HG03095 (cell line): ENCODE results near the gene CAMK2G.

Source experiments
- ATAC-seq: cut with Tn5 transposase; IDR thresholded peaks from one replicate; pipeline ENCODE4 v1.9.1; 2021; ENCODE audit warnings: moderate library complexity; ENCODE audit not compliant: unreplicated experiment

CAMK2G gene

DNA sequence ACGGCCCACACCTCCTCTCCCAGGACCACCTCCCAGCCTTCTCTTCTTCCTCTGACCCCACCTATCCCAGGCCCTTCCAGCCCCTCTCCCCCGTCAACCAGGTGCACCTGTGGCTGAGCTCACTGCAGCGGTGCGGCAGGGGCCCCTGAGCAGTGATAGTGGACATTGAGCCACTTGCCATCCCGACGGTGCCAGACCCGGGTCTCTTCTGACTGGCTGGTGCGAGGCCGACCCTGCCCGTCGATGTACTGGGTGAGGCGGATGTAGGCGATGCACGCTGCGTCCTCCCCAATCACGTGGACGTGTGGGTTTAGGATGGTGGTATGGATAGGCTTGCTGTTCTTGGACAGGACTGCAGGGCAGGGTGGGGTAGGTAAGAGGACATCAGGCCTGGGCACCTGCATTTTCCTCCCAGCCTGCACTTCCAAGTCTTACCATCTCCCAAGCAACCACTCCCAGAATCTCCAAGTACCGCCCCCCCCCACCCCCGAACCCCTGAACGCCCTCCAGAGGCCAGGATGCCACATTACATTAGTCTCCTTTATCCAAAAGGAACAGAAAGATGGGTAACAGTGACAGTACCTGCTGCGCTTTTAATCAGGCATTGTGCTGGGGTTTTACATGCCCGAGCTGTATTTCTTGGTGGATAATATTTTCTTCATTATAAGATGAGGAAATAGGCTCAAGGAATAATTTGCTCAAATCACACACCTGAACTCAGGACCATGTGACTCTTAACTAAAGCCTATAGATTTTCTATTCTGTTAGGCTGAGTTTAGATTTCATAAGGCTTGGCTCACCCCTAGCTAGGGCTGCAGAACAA, 59.2 kb downstream of the CAMK2G start:
- ATAC-seq, result no peak

DNA sequence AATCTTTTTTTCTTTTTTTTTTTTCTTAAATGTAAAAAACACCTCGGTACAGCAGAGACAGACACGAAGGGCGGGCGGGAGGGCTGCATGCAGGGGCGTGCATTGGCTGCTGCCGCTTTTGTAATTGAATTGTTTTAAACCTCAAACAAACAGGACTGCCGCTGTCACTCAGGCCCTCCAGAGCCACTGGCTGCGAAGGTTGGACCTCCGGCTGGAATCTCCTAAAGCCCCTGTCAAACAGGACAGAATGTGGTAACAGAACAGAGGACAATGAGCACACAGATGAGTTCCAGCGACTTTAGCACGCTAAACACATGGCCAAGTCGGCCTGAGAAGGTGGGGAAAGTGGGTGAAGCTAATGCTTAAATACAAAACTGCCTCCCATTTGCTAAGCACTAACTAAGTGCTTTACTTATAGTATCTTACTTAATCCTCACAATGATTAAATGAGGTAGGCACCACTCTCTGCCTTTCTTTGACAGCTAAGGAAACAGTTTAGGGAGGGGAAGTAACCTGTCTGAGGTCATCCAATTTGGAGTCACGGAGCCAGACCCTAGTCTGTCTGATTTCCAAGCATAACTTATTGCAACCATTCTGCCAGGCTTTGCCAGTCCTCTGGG, 60.0 kb downstream of the CAMK2G start:
- no peak for ATAC-seq

DNA sequence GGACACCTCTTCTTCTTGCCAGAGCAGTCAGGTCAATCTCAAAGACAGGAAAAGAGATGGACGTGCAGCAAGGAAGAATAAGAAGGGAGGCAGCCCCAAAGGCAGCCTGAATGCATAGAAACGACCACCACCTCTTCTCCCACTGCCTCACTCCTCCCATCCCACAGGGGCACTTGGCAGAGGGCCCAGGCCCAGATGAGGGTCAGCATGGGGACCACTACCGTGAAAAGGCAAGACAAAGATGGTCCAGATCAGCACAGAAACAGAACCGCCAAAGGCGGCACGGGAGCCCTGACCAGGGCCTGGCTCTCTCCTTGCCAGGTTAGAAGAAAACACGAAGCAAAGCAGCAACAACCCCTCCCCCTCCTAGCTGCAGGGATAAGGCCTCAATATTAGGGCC, 61.0 kb downstream of the CAMK2G start:
- no peak for ATAC-seq

DNA sequence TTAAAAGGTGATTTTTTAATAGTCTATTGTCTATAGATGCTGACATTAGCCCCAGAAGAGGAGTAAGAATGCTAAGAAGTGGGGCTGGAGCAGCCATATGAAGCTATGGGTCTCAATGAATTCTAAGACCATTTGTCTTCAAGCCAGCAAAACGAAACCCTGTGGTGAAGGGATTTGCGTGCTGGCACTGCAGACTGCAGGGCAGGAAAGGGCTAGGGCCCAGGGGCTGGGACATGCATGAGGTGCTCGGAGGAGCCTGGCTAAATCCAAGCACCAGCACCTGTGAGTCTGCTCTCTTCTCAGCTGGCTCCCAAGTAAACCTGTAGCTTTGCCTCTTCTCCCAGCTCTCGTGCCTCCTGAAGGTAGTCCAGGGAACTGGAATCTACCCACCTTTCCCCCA, 61.7 kb downstream of the CAMK2G start:
- ATAC-seq, result no peak

DNA sequence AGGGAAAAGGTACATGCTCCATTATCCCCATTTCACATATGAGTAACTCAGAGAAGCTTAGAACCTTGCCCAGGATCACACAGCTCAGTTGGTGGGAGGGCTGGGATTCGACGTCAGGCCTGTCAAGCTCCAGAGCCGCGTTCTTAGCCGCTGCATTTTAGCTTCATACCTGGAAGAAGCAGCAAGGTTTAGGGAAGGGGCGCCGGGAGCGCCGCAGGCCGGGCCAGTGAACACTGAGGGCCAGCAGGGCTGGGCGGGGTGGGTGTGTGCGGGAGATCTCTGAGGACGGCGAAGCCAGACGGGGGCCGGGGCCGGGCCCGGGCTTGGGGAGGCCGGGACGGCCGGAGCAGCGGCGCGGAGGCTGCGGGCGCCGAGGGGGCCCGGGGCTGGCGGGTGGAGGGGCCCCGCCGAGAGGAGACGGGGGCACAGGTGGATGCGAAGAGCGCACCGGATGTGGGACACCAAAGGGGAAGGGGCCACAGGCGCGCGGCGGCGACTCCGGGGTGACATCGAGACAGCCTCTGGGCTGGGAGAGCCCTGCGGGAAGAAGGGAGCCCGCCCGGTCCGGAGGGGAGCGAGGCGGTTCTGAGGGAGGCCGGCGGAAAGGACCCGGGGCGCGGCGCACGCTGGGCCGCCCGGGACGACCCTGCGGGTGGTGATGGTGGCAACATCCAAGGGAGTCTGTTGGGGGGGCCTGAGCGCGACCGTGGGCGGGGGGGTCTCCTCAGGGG, 63.5 kb downstream of the CAMK2G start:
- peak; percentile 20 for ATAC-seq

DNA sequence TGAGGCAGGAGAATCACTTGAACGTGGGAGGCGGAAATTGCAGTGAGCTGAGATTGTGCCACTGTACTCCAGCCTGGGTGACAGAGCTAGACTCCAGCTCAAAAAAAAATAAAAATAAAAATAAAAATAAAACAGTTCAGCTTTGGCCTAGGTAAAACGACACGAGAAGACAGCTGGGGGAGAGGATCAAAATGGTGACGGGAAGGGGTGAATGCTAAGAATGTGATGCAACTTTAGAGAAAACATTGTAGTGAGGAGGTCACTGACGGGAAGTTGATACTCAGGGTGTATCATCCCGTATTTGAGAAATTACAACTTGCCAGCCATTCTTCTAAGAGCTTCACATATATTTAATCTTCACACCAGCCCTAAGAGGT, 64.0 kb downstream of the CAMK2G start:
- no peak for ATAC-seq

DNA sequence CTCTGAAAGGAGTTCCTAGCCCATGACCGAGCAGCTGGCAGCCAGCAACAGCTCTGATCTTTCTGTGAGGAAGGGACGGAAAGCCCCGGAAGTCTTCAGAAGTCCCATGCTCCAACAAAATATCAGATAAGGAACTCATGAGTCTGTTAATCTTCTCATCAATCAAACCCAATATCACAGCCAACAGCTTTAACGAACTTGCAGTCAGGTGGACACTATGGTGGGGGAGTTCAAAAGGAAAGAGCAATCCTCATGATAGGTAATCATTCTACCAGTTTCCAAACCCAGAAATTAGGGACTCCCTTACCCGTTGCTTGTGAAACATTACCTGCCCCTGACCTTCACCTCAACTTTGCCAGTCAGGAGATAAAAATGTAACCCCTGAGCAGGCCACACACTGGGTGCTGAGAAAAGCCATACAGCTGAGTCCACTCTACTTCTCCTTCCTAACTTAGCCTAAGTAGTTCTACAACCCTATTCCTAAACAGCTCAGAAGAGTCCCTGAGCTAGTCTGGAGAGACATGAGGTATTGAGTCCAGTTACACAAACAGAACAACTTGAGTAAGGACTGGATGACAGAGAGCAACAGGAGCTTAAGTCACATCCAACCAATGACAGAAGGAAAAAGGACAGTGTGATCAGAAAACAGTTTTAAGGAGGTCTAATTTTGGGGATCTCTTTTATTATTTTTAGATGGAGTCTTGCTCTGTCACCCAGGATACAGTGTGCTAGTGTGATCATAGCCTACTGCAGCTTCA, 65.1 kb downstream of the CAMK2G start:
- ATAC-seq, result no peak

DNA sequence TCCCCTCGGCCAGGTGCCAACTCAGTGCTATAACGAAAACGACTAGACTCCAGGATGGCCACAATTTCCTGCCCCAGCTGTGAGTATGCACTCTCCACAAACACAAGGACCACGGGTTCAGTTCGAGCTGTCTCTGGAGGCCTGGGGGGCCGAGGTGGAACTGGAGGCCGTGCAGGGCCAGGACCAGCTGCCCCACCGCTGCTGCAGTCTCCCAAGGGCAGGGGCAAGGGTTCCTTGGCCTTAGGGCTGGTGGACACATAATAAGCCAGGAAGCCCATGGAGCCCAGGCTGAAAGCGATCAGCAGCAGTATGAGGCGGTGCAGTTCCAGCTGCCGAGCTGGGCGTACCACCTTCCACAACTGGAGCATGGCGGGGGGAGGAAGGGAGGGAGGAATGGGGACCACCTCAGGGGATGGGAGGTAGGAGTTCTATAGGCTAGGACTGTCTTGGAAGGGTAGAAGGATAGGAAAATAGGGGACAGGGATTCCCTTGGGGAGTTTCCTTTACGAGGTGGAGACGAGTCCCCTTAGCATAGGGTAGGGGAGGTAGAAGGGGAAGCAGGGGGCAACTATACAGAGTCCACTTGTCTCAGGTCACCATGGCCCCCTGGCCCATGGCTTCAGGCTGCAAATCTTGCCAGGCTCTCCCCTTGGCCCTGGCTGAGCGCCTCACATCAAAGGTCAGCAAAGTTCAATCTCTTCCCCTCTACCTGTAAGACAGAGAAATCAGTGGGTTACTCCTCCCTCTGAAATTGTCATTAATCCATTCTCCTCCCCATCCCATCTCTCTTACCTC, 66.1 kb downstream of the CAMK2G start:
- ATAC-seq, result no peak

DNA sequence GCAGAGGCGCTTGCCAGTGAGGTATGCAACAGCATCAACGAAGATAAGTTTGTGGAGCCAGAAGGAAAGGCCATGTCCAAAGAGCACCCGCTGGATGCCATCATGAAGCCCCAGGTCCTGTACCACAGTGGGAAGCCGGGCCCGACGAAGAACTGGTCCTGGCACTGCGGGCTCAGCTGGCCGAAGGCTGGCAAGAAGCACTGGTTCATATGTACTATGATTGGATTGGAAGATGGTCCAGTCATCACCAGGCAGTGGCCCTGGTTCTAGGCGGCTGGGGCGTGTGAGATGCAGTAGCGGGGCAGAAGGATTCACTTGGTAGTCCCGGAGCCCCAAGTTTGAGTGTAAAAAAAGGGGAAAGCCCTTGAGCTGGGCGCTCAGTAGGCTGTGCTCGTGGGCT, 66.9 kb downstream of the CAMK2G start:
- no peak for ATAC-seq

DNA sequence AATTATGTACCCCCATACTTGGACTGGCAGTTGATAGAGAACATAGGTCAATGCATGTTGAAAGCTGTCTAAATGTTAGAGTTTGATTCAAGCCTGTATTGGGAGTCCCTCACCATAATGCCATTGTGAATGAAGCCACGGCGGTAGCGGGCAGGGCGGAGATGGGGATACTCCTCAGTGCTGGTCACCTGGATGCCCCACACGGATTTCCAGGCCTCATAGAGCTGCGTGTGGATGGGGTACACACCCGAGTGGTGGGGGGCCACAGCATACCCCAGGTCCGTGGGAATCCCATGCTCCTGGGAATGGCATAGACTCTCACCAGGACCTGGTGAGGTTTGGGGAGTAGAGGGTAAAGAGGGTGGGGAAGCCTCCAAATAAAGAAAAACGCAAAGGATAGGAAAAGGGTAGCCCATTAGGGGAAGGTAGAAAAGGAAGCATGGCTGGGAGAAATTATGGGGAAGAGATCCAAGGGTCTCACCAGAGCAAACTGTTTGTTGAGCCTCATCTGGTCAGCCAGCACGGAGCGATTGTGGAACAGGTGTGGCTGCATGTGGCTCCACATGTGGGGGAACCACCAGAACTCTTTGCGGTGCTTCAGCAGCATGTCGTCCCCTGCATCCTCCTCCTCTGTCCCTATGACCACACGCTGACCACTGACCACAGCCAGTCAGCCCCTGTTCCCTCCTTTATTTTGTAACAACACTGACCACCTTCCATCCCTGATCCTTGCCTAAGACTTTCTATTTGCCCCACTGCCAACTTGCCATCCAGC, 68.0 kb downstream of the CAMK2G start:
- ATAC-seq, result no peak

DNA sequence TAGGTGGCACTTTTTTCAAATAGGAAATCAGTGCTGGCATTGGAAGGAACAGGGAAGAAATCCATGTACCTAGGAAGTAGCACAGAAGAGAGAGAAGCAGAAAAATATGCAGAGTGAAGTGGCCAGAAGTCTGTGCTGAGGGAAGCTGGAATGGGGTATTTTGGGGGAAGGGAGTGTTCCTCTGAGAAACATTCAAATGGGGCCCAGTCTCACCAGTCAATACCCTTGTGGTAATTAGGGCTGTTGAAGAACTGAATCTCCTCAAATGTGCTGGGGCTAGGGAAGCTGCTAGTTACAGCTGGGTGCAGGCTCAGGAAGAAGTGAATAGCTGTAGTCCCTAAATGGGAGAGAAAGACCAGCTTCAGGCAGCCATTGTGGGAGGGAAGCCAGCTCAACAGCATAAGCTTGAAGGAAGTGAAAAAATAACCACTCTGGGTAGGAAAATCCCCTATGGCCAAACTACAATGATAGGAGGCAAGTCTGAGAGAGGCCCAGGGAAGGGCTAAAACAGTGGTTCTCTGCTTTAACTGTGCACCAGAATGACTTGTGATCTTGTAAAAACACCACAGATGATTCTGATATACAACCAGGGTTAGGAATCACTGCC, 70.6 kb downstream of the CAMK2G start:
- peak; percentile 79 for ATAC-seq

DNA sequence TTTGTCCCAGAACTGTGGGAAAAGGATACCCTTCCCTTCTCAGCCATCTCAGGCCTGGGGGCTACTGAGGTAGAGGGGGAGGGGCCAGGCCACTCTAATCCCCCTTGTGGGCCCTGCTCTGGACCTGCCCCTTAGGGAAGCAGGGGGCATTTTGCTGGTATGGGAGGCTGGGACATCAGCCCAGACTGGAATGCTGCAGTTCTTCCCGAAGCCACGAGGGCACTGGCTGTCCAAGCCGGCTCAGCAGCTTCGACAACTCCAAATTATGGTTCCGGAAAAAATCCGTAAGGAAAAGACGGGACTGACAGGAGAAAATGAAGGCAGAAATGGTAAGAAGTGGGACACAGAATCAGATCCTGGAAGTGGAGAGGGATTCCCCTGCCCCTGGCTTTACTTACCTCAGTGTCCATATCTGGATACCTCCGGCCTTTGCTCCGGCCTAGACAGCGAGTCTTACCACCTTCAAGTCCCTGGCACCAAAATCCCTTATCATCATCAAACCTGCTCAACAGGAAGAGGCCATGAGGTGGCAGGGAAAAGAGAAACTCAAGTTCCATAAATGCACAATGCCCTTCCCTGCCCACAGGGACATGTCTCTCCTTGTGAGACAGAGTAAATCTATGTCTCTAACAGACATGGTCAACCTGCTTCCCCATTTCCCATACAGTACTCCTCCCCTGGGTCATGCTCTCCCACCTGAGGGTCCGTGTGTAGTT, 71.9 kb downstream of the CAMK2G start:
- ATAC-seq, result no peak

DNA sequence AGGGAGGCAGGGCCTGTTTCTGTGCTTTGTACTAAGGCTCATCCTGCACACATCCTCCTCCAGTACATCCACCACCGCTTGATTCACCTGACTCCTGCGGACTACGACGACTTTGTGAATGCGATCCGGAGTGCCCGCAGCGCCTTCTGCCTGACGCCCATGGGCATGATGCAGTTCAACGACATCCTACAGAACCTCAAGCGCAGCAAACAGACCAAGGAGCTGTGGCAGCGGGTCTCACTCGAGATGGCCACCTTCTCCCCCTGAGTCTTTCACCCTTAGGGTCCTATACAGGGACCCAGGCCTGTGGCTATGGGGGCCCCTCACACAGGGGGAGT, 73.1 kb downstream of the CAMK2G start:
- ATAC-seq, result no peak

DNA sequence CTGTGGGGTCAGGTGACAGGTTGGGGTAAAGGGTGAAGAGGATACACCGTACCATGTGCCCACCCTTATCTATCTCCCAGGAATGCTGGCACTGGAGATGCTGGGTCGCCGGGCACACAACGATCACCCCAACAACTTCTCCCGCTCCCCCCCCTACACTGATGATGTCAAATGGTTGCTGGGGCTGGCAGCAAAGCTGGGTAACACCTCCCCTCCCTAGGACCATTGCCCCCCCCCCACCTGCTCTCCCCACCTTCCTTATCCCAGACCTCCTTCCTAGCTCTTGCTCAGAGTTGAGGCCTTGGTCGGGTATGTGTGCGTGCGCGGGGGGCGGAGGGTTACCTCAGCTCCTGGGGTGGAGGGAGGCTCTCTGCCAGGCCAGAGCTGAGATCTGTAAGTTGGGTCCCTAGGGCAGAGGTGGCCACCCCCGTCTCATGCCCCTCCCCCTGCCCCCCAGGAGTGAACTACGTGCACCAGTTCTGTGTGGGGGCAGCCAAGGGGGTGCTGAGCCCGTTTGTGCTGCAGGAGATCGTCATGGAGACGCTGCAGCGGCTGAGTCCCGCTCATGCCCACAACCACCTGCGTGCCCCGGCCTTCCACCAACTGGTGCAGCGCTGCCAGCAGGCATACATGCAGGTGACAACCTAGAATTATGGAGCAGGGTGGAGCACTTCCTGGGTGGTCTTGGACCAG, 73.6 kb downstream of the CAMK2G start:
- ATAC-seq, result no peak

DNA sequence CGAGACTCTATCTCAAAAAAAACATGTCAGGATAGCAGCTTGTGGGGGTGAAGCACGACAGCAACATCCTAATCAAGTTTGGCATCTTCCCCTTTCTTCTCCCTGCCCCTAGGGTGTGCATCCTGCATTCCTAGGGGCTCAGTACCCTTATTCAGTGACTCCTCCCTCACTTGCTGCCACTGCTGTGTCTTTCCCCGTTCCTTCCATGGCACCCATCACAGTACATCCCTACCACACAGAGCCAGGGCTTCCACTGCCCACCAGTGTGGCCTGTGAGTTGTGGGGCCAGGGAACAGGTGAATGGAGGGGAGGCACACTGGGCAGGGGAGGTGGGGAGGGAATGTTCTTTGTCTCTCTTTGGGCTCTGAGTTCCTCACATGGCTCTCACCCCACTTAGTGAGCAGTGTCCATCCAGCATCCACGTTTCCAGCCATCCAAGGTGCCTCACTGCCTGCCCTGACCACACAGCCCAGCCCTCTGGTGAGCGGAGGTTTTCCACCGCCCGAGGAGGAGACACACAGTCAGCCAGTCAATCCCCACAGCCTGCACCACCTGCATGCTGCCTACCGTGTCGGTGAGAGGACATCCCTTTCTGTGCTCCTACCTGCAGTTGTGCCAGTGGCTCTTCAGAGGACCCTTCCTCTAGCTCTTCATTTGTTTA, 74.3 kb downstream of the CAMK2G start:
- ATAC-seq, result no peak

DNA sequence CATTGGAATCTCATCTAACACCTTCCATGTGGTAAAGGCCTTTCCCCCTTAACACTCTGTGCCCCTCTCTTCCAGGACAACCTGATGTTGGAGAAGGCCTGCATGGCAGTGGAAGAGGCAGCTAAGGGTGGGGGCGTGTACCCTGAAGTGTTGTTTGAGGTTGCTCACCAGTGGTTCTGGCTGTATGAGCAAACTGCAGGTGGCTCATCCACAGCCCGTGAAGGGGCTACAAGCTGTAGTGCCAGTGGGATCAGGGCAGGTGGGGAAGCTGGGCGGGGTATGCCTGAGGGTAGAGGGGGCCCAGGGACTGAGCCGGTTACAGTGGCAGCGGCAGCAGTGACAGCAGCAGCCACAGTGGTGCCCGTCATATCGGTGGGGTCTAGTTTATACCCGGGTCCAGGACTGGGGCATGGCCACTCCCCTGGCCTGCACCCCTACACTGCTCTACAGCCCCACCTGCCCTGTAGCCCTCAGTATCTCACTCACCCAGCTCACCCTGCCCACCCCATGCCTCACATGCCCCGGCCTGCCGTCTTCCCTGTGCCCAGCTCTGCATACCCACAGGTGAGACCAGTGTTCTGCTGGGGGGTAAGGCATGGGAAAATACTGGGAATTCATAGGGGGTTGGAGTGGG, 75.3 kb downstream of the CAMK2G start:
- ATAC-seq, result no peak

DNA sequence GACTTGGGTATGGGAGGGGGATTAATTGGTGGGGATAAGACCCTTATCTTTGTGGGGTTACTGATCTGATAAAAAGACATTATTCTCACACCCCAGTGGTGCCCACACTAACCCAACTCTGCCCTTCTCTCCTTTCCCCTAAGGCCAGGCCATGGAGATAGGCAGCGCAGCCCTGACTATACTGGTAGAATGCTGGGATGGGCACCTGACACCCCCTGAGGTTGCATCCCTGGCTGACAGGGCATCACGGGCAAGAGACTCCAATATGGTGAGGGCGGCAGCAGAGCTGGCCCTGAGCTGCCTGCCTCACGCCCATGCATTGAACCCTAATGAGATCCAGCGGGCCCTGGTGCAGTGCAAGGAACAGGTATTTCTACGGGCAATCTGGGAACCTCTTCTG, 76.3 kb downstream of the CAMK2G start:
- ATAC-seq, result no peak
